Measurements from ENCODE around the gene BICD1. TPM values are rescaled to one million over a fixed set of nuclear protein-coding genes. Genes with fewer than 3 reads are reported as not detected.

BICD1 gene
- total RNA-seq, 2 experiments from 2014 or later, result 14.4 to 16.4 TPM

- no peaks in the 10 kb centered on the region for H3K36me3 Mint-ChIP-seq (ENCODE audit: low read depth)
- CTCF ChIA-PET, result interaction anchor here (0.6 to 5.0 kb wide), 4 partner anchors 29 to 652 kb away, joined by 3 to 29 read pairs (median 4); no protein-coding TSS in a partner anchor
- H3K27me3 Mint-ChIP-seq (ENCODE audit: low read depth), result no peaks in the 10 kb centered on the region
- H3K4me1 Mint-ChIP-seq (ENCODE audit: low read depth), result no peaks in the 10 kb centered on the region
- no peak overlapping the region for H3K4me3 Mint-ChIP-seq
- H3K9me3 Mint-ChIP-seq, result no peaks in the 10 kb centered on the region
- intact Hi-C loops (cut with micrococcal nuclease), result loop anchor here (1.0 to 10.0 kb wide), 5 partner anchors 198 to 652 kb away; partner anchors contain the start of gene BICD1
- H3K27ac Mint-ChIP-seq, result no peak overlapping the region
- DNase-seq, result peak; percentile 15
These were observed 198.5 kb downstream of the BICD1 start for GRCh38 chr12:32305163-32305562.

- H3K4me1 Mint-ChIP-seq (ENCODE audit: low read depth), result peaks cover 2% of the 10 kb centered on the region
- H3K4me3 Mint-ChIP-seq, result no peak overlapping the region
- H3K27ac Mint-ChIP-seq, result no peak overlapping the region
- H3K36me3 Mint-ChIP-seq (ENCODE audit: low read depth), result no peaks in the 10 kb centered on the region
- intact Hi-C loops (cut with micrococcal nuclease), result loop anchor here (10.0 kb wide), 1 partner anchor 513 kb away; a partner anchor contains a TSS
- no peaks in the 10 kb centered on the region for H3K9me3 Mint-ChIP-seq
- no peaks in the 10 kb centered on the region for H3K27me3 Mint-ChIP-seq (ENCODE audit: low read depth)
- no peak for DNase-seq
- CTCF ChIA-PET, result interaction anchor here (0.6 to 5.0 kb wide), 5 partner anchors 13 to 654 kb away, joined by 3 to 29 read pairs (median 4); no protein-coding TSS in a partner anchor
These were observed 200.7 kb downstream of the BICD1 start for GRCh38 chr12:32307326-32307725.

GRCh38 chr12:32309811-32310736 lies 203.4 kb downstream of the BICD1 start:
- CTCF ChIA-PET, result interaction anchor here (0.7 to 5.0 kb wide), 6 partner anchors 31 to 657 kb away, joined by 3 to 29 read pairs (median 3); no protein-coding TSS in a partner anchor
- Mint-ChIP-seq H3K9me3 (no peaks in the 10 kb centered on the region), H3K27ac (no peak overlapping the region), H3K4me3 (no peak overlapping the region), H3K4me1 (ENCODE audit: low read depth) (peaks cover 2% of the 10 kb centered on the region), H3K36me3 (ENCODE audit: low read depth) (no peaks in the 10 kb centered on the region), H3K27me3 (ENCODE audit: low read depth) (no peaks in the 10 kb centered on the region)
- DNase-seq, result no peak
- intact Hi-C loops (cut with micrococcal nuclease), result loop anchor here (5.0 to 10.0 kb wide), 2 partner anchors 515 to 908 kb away; a partner anchor contains a TSS

GRCh38 chr12:32312049-32312670 lies 205.5 kb downstream of the BICD1 start:
- no peaks in the 10 kb centered on the region for H3K9me3 Mint-ChIP-seq
- intact Hi-C loops (cut with micrococcal nuclease), result loop anchor here (1.0 to 5.0 kb wide), 6 partner anchors 51 to 910 kb away; no protein-coding TSS in a partner anchor
- CTCF ChIA-PET, result interaction anchor here (0.7 to 4.1 kb wide), 19 partner anchors 9 to 659 kb away, joined by 3 to 25 read pairs (median 3); no protein-coding TSS in a partner anchor
- no peak overlapping the region for H3K27ac Mint-ChIP-seq
- peaks cover under 1% of the 10 kb centered on the region for H3K36me3 Mint-ChIP-seq (ENCODE audit: low read depth)
- peaks cover 2% of the 10 kb centered on the region for H3K4me1 Mint-ChIP-seq (ENCODE audit: low read depth)
- no peak overlapping the region for H3K4me3 Mint-ChIP-seq
- DNase-seq, result no peak
- H3K27me3 Mint-ChIP-seq (ENCODE audit: low read depth), result no peaks in the 10 kb centered on the region

GRCh38 chr12:32322354-32322753 lies 215.7 kb downstream of the BICD1 start:
- CTCF ChIA-PET, result interaction anchor here (1.4 kb wide), 1 partner anchor 669 kb away, joined by 4 read pairs; no protein-coding TSS in a partner anchor
- intact Hi-C loops (cut with micrococcal nuclease), result no loop called here
- H3K27me3 Mint-ChIP-seq (ENCODE audit: low read depth), result no peaks in the 10 kb centered on the region

GRCh38 chr12:32331133-32331532 lies 224.5 kb downstream of the BICD1 start:
- no peak for DNase-seq
- Mint-ChIP-seq H3K27me3 (ENCODE audit: low read depth) (no peaks in the 10 kb centered on the region), H3K36me3 (ENCODE audit: low read depth) (peaks cover 5% of the 10 kb centered on the region), H3K4me1 (ENCODE audit: low read depth) (peaks cover 5% of the 10 kb centered on the region), H3K9me3 (no peaks in the 10 kb centered on the region), H3K4me3 (no peak overlapping the region), H3K27ac (no peak overlapping the region)
- intact Hi-C loops (cut with micrococcal nuclease), result no loop called here
- CTCF ChIA-PET, result interaction anchor here (0.6 kb wide), 1 partner anchor 654 kb away, joined by 4 read pairs; no protein-coding TSS in a partner anchor

More at GRCh38 chr12:32322354-32322753, 215.7 kb downstream of the BICD1 start:
- Mint-ChIP-seq H3K4me1 (ENCODE audit: low read depth) (no peaks in the 10 kb centered on the region), H3K9me3 (no peaks in the 10 kb centered on the region), H3K4me3 (no peak overlapping the region), H3K27ac (no peak overlapping the region), H3K36me3 (ENCODE audit: low read depth) (peaks cover 1% of the 10 kb centered on the region)
- no peak for DNase-seq

- no peaks in the 10 kb centered on the region for H3K27me3 Mint-ChIP-seq (ENCODE audit: low read depth)
- CTCF ChIA-PET, result interaction anchor here (0.9 kb wide), 1 partner anchor 20 kb away, joined by 3 read pairs; no protein-coding TSS in a partner anchor
These were observed 225.8 kb downstream of the BICD1 start for GRCh38 chr12:32332446-32332845.

GRCh38 chr12:32334371-32334777 lies 227.7 kb downstream of the BICD1 start:
- peak; percentile 6 for DNase-seq
- CTCF ChIA-PET, result interaction anchor here (0.6 to 1.2 kb wide), 4 partner anchors 58 to 681 kb away, joined by 3 to 4 read pairs (median 4); no protein-coding TSS in a partner anchor
- Mint-ChIP-seq H3K27me3 (ENCODE audit: low read depth) (no peaks in the 10 kb centered on the region), H3K27ac (no peak overlapping the region), H3K36me3 (ENCODE audit: low read depth) (peaks cover 8% of the 10 kb centered on the region), H3K9me3 (no peaks in the 10 kb centered on the region), H3K4me1 (ENCODE audit: low read depth) (peaks cover 5% of the 10 kb centered on the region), H3K4me3 (no peak overlapping the region)
- intact Hi-C loops (cut with micrococcal nuclease), result loop anchor here (1.0 kb wide), 1 partner anchor 681 kb away; no protein-coding TSS in a partner anchor

More at GRCh38 chr12:32332446-32332845, 225.8 kb downstream of the BICD1 start:
- DNase-seq, result no peak
- no peak overlapping the region for H3K4me3 Mint-ChIP-seq
- peaks cover 8% of the 10 kb centered on the region for H3K36me3 Mint-ChIP-seq (ENCODE audit: low read depth)
- intact Hi-C loops (cut with micrococcal nuclease), result no loop called here
- no peak overlapping the region for H3K27ac Mint-ChIP-seq
- H3K4me1 Mint-ChIP-seq (ENCODE audit: low read depth), result peaks cover 5% of the 10 kb centered on the region
- H3K9me3 Mint-ChIP-seq, result no peaks in the 10 kb centered on the region

- Mint-ChIP-seq H3K4me1 (ENCODE audit: low read depth) (peaks cover 5% of the 10 kb centered on the region), H3K4me3 (no peak overlapping the region), H3K27ac (no peak overlapping the region), H3K27me3 (ENCODE audit: low read depth) (no peaks in the 10 kb centered on the region), H3K36me3 (ENCODE audit: low read depth) (peaks cover 10% of the 10 kb centered on the region), H3K9me3 (no peaks in the 10 kb centered on the region)
- DNase-seq, result no peak
- CTCF ChIA-PET, result no interaction called here
- intact Hi-C loops (cut with micrococcal nuclease), result no loop called here
These were observed 229.6 kb downstream of the BICD1 start for GRCh38 chr12:32336261-32336660.

- Mint-ChIP-seq H3K36me3 (ENCODE audit: low read depth) (peaks cover 2% of the 10 kb centered on the region), H3K9me3 (no peaks in the 10 kb centered on the region), H3K4me1 (ENCODE audit: low read depth) (no peaks in the 10 kb centered on the region), H3K4me3 (no peak overlapping the region), H3K27ac (no peak overlapping the region), H3K27me3 (ENCODE audit: low read depth) (no peaks in the 10 kb centered on the region)
- intact Hi-C loops (cut with micrococcal nuclease), result loop anchor here (5.0 kb wide), 1 partner anchor 54 kb away; the partner anchor contains the start of gene FGD4
- CTCF ChIA-PET, result no interaction called here
- no peak for DNase-seq
These were observed 236.8 kb downstream of the BICD1 start for GRCh38 chr12:32343496-32343895.

- Mint-ChIP-seq H3K36me3 (ENCODE audit: low read depth) (peaks cover 2% of the 10 kb centered on the region), H3K27me3 (ENCODE audit: low read depth) (no peaks in the 10 kb centered on the region), H3K27ac (no peak overlapping the region), H3K9me3 (no peaks in the 10 kb centered on the region), H3K4me3 (no peak overlapping the region), H3K4me1 (ENCODE audit: low read depth) (no peaks in the 10 kb centered on the region)
- DNase-seq, result no peak
- CTCF ChIA-PET, result no interaction called here
- intact Hi-C loops (cut with micrococcal nuclease), result loop anchor here (5.0 kb wide), 1 partner anchor 53 kb away; the partner anchor contains the start of gene FGD4
These were observed 237.4 kb downstream of the BICD1 start for GRCh38 chr12:32344047-32344446.

GRCh38 chr12:32353540-32353939 lies 246.9 kb downstream of the BICD1 start:
- CTCF ChIA-PET, result no interaction called here
- H3K27ac Mint-ChIP-seq, result no peak overlapping the region
- no peaks in the 10 kb centered on the region for H3K36me3 Mint-ChIP-seq (ENCODE audit: low read depth)
- intact Hi-C loops (cut with micrococcal nuclease), result no loop called here
- H3K4me3 Mint-ChIP-seq, result no peak overlapping the region
- no peak for DNase-seq
- H3K4me1 Mint-ChIP-seq (ENCODE audit: low read depth), result no peaks in the 10 kb centered on the region
- no peaks in the 10 kb centered on the region for H3K9me3 Mint-ChIP-seq
- H3K27me3 Mint-ChIP-seq (ENCODE audit: low read depth), result no peaks in the 10 kb centered on the region

All from activated naive CD4-positive, alpha-beta T cell treated with anti-CD3 and anti-CD28 coated beads for 36 hours (primary cell).